Stimulated activated CD4-positive, alpha-beta T cell treated with anti-CD3 and anti-CD28 coated beads, TNF-alpha, amount 100 ng/mL, for 24 hours (primary cell): ENCODE measurements around the gene MTHFD1.
"Not testable (repeated sequence)": the region's sequence is repeated elsewhere in the genome, so short reads cannot be mapped to it uniquely, and the experiment has no call there.

Source experiments
- DNase-seq, 3 experiments: peaks; one replicate each; pipeline ENCODE4 v3.0.0-alpha.2; 2020; ENCODE audit warnings: low read depth in 3 of 3

MTHFD1 gene

DNA sequence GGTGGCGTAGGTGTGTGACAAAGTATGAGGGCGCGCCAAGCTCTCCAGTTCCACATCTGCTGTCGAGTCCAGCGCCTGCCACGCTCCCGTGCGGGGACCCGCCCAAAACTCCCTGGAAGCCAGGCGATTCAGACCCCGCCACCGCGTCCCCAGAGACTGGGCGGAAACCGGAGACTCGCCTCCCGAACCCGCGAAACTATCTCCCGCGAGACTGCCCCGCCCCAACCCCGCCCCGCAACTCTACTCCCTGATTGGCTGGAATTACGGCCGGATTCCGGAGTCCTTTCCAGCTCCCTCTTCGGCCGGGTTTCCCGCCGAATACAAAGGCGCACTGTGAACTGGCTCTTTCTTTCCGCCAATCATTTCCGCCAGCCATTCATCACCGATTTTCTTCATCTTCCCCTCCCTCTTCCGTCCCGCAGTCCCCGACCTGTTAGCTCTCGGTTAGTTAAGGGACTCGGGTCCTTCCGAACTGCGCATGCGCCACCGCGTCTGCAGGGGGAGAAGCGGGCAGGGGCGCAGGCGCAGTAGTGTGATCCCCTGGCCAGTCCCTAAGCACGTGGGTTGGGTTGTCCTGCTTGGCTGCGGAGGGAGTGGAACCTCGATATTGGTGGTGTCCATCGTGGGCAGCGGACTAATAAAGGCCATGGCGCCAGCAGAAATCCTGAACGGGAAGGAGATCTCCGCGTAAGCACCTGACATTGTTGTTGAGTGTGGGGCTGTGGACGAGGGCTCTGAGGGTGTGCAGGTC, at the start of gene MTHFD1:
TSS of gene MTHFD1 (plus strand) at position 572 of the 751 bp plus-strand sequence. CDS start at position 647, 75 bp downstream.
- DNase-seq = peak; percentile 94 to 97 (median 94)

- DNase-seq = peak; percentile 80 to 92 (median 83)
These were observed 49.4 kb upstream of the MTHFD1 start for GRCh38 chr14:64338616-64339316.

DNA sequence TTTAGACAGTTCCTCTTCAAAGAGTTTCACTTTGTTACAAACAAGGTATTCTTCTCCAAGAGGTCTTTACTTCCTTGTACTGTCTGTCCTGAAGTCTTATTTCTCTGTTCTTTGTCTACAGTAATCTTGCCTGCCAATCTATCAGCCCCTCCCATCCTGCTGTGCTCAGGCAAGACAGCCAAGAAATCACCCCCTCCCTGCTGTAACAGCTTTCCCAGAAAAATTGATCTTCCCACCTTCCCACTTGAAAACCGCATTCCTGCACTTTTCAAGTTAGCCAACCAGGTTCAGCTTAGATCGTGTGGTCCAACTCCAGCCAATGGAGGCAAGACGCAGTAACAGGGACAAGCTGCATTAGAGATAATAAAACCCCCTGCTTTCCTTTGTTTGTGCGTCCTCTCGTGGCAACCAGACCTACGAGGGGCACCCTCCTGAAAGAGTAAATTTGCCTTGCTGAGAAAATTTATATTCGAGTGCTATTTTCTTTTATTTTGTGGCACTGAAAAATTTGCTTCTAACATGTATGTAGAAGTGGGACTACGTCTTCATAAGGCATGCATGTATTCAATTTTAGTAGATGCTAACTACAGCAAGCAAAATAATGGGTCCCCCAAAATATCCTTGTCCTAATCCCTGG, 47.5 kb upstream of the MTHFD1 start:
- no peak for DNase-seq

DNA sequence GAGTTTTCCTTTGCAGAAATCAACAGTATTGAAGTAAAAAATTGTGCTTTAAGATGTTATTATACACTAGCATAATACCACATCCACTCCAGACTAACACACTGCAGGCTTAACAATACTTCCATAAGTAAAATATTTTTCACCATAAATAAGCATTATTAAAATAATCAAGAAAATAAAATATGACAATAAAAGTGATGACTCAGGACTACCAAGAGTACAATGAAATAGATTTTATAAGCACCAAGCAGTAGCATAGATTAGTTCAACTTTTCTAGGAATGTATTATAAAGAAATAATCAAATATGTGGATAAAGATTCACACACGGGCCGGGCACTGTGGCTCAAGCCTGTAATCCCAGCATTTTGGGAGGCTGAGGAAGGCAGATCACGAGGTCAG, 40.4 kb upstream of the MTHFD1 start:
- DNase-seq = no peak

GRCh38 chr14:64349741-64350490, 38.2 kb upstream of the MTHFD1 start:
- DNase-seq = no peak

GRCh38 chr14:64363265-64363846, 24.8 kb upstream of the MTHFD1 start:
- DNase-seq = no peak

- no peak for DNase-seq
These were observed 23.2 kb upstream of the MTHFD1 start for GRCh38 chr14:64364907-64365306.

- not testable (repeated sequence) for DNase-seq
These were observed 22.7 kb upstream of the MTHFD1 start for GRCh38 chr14:64365358-64365889.

GRCh38 chr14:64369201-64369600, 19.0 kb upstream of the MTHFD1 start:
- no peak for DNase-seq

GRCh38 chr14:64387232-64387781, 846 bp upstream of the MTHFD1 start:
- DNase-seq = peak; percentile 4 to 14 (median 5)

DNA sequence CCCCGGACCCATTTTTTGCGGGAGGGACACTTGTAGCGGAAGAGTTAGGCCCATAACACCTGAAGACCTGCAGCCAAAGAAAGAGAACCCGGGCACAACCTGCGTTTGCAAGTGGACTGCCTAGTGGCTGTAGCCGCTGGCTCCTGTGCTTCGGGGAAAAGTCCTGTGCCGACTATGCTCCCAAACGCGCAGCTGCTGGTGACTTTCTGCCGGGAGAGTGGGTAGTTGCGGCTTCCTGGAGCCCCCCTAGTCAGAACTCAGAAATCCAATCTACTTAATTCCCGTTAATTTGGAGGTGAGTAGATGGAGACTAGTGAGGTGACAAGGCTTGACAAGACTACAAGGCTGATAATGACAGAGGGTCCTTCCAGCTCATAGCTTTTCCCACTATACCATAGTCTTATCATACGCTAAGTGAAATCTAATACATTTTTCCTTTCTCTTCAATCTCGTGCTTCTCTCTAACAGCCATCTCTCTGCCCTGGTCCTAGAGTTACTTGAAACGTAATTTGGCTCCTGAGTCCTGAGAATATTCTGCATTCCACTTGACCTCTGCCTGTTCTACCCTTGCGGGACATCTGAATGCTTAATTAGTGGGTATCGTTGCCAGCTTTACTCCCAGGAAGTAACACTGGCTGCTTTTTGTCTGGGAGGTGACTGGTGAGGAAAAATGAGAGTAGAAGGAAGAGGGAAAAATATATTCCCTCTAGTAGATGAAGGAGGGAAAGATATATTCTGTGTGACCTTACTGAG, 556 bp downstream of the MTHFD1 start:
- peak in 1 of 3 experiments; percentile 20 for DNase-seq

DNA sequence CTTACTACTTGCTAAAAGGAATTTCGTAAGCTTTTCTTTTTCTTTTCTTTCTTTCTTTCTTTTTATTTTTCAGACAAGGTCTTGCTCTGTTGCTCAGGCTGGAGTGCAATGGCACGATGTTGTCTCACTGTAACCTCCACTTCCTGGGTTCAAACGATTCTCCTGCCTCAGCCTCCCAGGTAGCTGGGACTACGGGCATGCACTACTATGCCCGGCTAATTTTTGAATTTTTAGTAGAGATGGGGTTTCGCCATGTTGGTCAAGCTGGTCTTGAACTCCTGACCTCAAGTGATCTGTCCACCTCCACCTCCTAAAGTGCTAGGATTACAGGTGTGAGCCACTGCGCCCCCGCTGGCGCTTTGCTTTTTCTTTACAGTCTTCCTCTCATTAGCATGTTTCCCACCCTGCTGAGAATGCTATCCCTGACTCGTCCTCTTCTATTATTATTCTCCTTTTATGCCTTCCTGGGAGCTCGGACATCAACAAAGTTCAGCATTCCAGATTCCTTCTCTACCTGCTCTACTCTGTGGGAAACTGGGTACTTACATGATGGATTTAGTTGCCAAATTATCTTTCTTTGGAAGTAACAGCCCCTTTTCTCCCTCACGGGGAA, 3.1 kb downstream of the MTHFD1 start:
- no peak for DNase-seq

DNA sequence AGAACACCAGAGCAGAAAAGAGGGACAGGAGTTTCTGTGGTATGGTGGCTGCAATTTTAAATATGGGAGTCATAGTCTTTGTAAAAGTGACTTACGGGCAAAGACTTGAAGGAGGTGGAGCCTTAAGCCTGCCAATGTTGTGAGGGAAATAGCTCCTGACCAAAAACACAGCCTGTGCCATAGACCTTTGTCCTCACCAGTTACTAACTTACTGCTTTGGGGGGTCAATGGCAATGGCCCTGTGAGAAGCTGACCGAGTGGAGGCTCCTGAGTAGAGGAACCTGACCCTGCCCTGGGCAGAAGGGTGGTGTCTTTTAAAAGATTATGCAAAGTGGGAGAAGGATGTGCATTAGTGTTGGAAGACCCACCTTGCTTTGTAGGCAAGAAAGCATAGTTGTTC, 3.8 kb downstream of the MTHFD1 start:
- DNase-seq = no peak

- DNase-seq = not testable (repeated sequence)
These were observed 5.1 kb downstream of the MTHFD1 start for GRCh38 chr14:64393189-64393726.

- no peak for DNase-seq
These were observed 6.3 kb downstream of the MTHFD1 start for GRCh38 chr14:64394423-64394822.

- no peak for DNase-seq
These were observed 7.0 kb downstream of the MTHFD1 start for GRCh38 chr14:64394977-64395633.

GRCh38 chr14:64400829-64401459, 12.8 kb downstream of the MTHFD1 start:
- no peak for DNase-seq

DNA sequence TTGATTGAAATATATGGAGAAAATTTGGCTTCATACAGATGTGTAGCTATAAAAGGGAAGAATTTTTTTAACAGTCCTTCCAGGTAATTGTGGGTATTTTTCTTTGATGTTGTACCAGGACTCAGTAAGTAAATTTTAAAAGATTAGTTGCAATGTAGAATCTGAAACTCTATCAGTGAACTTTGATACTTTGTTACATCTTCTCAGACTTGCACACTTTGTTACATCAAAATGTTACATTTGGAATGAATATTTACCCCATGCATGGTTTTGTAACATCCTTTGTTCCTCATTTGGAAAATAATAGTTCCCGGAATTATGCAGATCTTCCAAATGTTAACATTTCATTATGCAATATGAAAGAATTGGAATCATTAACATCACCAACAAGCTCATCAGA, 13.8 kb downstream of the MTHFD1 start:
- DNase-seq = no peak
